ENCODE data around the gene BEST3. TPM values are rescaled to one million over a fixed set of nuclear protein-coding genes. Genes with fewer than 3 reads are reported as not detected.

BEST3 gene
- total RNA-seq, 1 experiment from 2014 or later, result 0.54 TPM

DNA sequence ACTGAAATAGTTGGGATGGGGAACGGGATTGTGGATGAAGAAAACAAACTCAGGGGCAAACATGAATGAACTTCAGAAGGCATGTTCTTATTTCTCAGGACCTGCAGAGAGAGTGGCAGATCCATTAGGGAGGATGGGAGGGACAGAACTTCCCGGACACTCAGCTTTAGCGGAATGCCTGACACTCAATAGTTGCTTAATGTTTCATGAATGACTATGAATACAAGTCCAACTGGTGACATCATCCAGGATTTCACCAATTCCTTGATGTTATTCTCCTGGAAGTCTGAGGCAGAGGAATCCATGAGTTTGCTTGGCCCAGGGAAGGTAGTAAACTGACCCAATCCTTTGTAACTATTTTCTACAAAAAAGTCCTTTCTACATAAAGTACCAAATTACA lies 50.6 kb downstream of the BEST3 start (continued):
- TF ChIP-seq FOSL1 (IDR thresholded peaks at IDR 0.05; ENCODE audit: low read depth), result no peak

DNA sequence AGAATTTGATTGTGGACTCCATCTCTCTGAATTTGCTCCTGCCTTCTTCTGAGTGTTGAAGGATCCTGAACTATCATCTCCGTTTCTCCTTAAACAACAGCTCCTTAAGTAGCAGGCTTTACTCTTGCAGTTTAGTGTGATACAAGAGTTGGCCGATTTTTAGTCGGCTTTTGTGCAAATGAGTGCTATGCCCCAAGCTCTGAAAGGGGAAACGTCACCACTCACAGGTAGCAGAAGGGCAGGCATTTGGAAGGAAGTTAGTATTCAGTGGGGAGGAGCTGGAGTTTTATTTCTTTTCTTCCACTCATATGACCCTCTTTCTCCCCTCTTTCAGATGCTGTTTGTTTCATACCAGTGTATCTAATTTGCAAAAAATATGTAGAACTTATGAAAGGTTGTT lies 51.9 kb downstream of the BEST3 start:
- no peaks in the 10 kb centered on the region for H3K4me1 ChIP-seq (ENCODE audit: control insufficient read depth in 1 of 2, insufficient read depth in 2 of 2, low read length in 2 of 2)
- no peak overlapping the region for H3K9ac ChIP-seq (ENCODE audit: low read length)
- ATAC-seq, result no peak
- POLR2A ChIA-PET, result no interaction called here
- no peak overlapping the region for H2AFZ ChIP-seq (ENCODE audit: low read depth, low read length, poor library complexity, severe bottlenecking)
- no peaks in the 10 kb centered on the region for H3K9me2 ChIP-seq (ENCODE audit: insufficient read depth)
- no TSS peak for BruUV-seq (replicated peaks)
- RAD21 ChIA-PET (ENCODE audit: low non-redundant PET in 1 of 2, low total read pairs in 2 of 2, uncharacterized antibody in 2 of 2, unreplicated experiment in 2 of 2), result no interaction called here
- no peak overlapping the region for H3K4me3 ChIP-seq (replicated peaks in 1 of 2; ENCODE audit: low read depth in 1 of 2, low read length in 2 of 2)
- no peaks in the 10 kb centered on the region for H3K36me3 ChIP-seq (ENCODE audit: control insufficient read depth in 1 of 2, insufficient read depth in 2 of 2, low read length in 2 of 2)
- no peaks in the 10 kb centered on the region for H3K9me3 ChIP-seq (ENCODE audit: control insufficient read depth in 1 of 2, insufficient read depth in 1 of 2, low read depth in 1 of 2, low read length in 2 of 2)
- no peak overlapping the region for H3K27ac ChIP-seq (ENCODE audit: low read depth, low read length)
- H3K79me2 ChIP-seq (ENCODE audit: insufficient read depth, low read length), result no peaks in the 10 kb centered on the region
- intact Hi-C loops (cut with micrococcal nuclease), result no loop called here
- no peak overlapping the region for H3K4me2 ChIP-seq (ENCODE audit: low read length)
- CTCF ChIA-PET, result no interaction called here
- no peak for DNase-seq (ENCODE audit: low read depth, low spot score)
- no peaks in the 10 kb centered on the region for H3K27me3 ChIP-seq (ENCODE audit: insufficient read depth, low read length)
- H4K20me1 ChIP-seq (ENCODE audit: insufficient read depth), result no peaks in the 10 kb centered on the region
- TF ChIP-seq ELF1 (IDR thresholded peaks at IDR 0.05; ENCODE audit: borderline replicate concordance, low read depth), result no peak
- TF ChIP-seq ZNF274 (IDR thresholded peaks at IDR 0.05; ENCODE audit: low read depth, low read length), result no peak
- no peak for TF ChIP-seq POLR2A (IDR thresholded peaks at IDR 0.05; ENCODE audit: borderline replicate concordance, extremely low read depth, insufficient read depth, insufficient read length)
- no peak for TF ChIP-seq EZH2phosphoT487 (IDR thresholded peaks at IDR 0.05; ENCODE audit: borderline replicate concordance)
- no peak for TF ChIP-seq SRF (IDR thresholded peaks at IDR 0.05; ENCODE audit: low read depth)

GRCh38 chr12:69645031-69645430 lies 54.1 kb downstream of the BEST3 start:
- H3K27me3 ChIP-seq (ENCODE audit: insufficient read depth, low read length), result no peaks in the 10 kb centered on the region
- POLR2A ChIA-PET, result no interaction called here
- BruUV-seq (replicated peaks), result no TSS peak
- H3K4me2 ChIP-seq (ENCODE audit: low read length), result no peak overlapping the region
- no peak overlapping the region for H2AFZ ChIP-seq (ENCODE audit: low read depth, low read length, poor library complexity, severe bottlenecking)
- RAD21 ChIA-PET (ENCODE audit: low non-redundant PET in 1 of 2, low total read pairs in 2 of 2, uncharacterized antibody in 2 of 2, unreplicated experiment in 2 of 2), result no interaction called here
- H3K27ac ChIP-seq (ENCODE audit: low read depth, low read length), result no peak overlapping the region
- no peak overlapping the region for H3K4me3 ChIP-seq (replicated peaks in 1 of 2; ENCODE audit: low read depth in 1 of 2, low read length in 2 of 2)
- no peak for ATAC-seq
- no peaks in the 10 kb centered on the region for H3K9me2 ChIP-seq (ENCODE audit: insufficient read depth)
- no peak for DNase-seq (ENCODE audit: low read depth, low spot score)
- no peaks in the 10 kb centered on the region for H3K36me3 ChIP-seq (ENCODE audit: control insufficient read depth in 1 of 2, insufficient read depth in 2 of 2, low read length in 2 of 2)
- intact Hi-C loops (cut with micrococcal nuclease), result no loop called here
- H3K9me3 ChIP-seq (ENCODE audit: control insufficient read depth in 1 of 2, insufficient read depth in 1 of 2, low read depth in 1 of 2, low read length in 2 of 2), result no peaks in the 10 kb centered on the region
- no peaks in the 10 kb centered on the region for H4K20me1 ChIP-seq (ENCODE audit: insufficient read depth)
- no peak overlapping the region for H3K9ac ChIP-seq (ENCODE audit: low read length)
- H3K79me2 ChIP-seq (ENCODE audit: insufficient read depth, low read length), result no peaks in the 10 kb centered on the region
- CTCF ChIA-PET, result no interaction called here
- no peaks in the 10 kb centered on the region for H3K4me1 ChIP-seq (ENCODE audit: control insufficient read depth in 1 of 2, insufficient read depth in 2 of 2, low read length in 2 of 2)
- TF ChIP-seq POLR2AphosphoS5 (IDR thresholded peaks at IDR 0.05; ENCODE audit: low read depth, low read length) (no peak), ZNF274 (IDR thresholded peaks at IDR 0.05; ENCODE audit: low read depth, low read length) (no peak), POLR2A (IDR thresholded peaks at IDR 0.05; ENCODE audit: borderline replicate concordance, extremely low read depth, insufficient read depth, insufficient read length) (no peak), SP1 (IDR thresholded peaks at IDR 0.05; ENCODE audit: low read depth) (no peak), SIN3A (IDR thresholded peaks at IDR 0.05; ENCODE audit: low read depth) (no peak), SRF (IDR thresholded peaks at IDR 0.05; ENCODE audit: low read depth) (no peak), ELF1 (IDR thresholded peaks at IDR 0.05; ENCODE audit: borderline replicate concordance, low read depth) (no peak), JUND (IDR thresholded peaks at IDR 0.05) (no peak), EZH2phosphoT487 (IDR thresholded peaks at IDR 0.05; ENCODE audit: borderline replicate concordance) (no peak), YY1 (IDR thresholded peaks at IDR 0.05; ENCODE audit: extremely low read depth, insufficient replicate concordance, low read depth, low read length) (no peak), REST (IDR thresholded peaks at IDR 0.05; ENCODE audit: low read depth) (no peak), FOSL1 (IDR thresholded peaks at IDR 0.05; ENCODE audit: low read depth) (no peak)
- TF ChIP-seq, protein P1, sequence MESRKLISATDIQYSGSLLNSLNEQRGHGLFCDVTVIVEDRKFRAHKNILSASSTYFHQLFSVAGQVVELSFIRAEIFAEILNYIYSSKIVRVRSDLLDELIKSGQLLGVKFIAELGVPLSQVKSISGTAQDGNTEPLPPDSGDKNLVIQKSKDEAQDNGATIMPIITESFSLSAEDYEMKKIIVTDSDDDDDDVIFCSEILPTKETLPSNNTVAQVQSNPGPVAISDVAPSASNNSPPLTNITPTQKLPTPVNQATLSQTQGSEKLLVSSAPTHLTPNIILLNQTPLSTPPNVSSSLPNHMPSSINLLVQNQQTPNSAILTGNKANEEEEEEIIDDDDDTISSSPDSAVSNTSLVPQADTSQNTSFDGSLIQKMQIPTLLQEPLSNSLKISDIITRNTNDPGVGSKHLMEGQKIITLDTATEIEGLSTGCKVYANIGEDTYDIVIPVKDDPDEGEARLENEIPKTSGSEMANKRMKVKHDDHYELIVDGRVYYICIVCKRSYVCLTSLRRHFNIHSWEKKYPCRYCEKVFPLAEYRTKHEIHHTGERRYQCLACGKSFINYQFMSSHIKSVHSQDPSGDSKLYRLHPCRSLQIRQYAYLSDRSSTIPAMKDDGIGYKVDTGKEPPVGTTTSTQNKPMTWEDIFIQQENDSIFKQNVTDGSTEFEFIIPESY (IDR thresholded peaks at IDR 0.05; ENCODE audit: extremely low read depth, insufficient replicate concordance, low read length), result no peak
